GM10266 (cell line): Measurements from ENCODE around the gene SEMA6B.

Experiments used
- DNase-seq: peaks from one replicate; pipeline ENCODE4 v3.0.0; 2012; ENCODE audit errors: extremely low spot score
- CTCF ChIP-seq: IDR thresholded peaks from 2 replicates; pipeline ENCODE4 v1.5.1; 2012; ENCODE audit warnings: mild to moderate bottlenecking, low read depth; ENCODE audit not compliant: control insufficient read depth, insufficient read depth; ENCODE audit errors: missing control alignments

The SEMA6B gene

GRCh38 chr19:4559569-4559968 lies at the start of gene SEMA6B:
SEMA6B (minus strand) TSS chr19:4559684; CDS start chr19:4558457, 1,227 bp downstream.
- DNase-seq, result no peak
- TF ChIP-seq CTCF, result no peak

GRCh38 chr19:4606921-4607678 lies 47.6 kb upstream of the SEMA6B start:
- no peak for TF ChIP-seq CTCF
- no peak for DNase-seq

GRCh38 chr19:4606181-4606580 lies 46.7 kb upstream of the SEMA6B start:
- no peak for DNase-seq
- no peak for TF ChIP-seq CTCF

- no peak for DNase-seq
- no peak for TF ChIP-seq CTCF
Measured at GRCh38 chr19:4604912-4605311, 45.4 kb upstream of the SEMA6B start.

- TF ChIP-seq CTCF, result no peak
- no peak for DNase-seq
Measured at GRCh38 chr19:4602915-4603314, 43.4 kb upstream of the SEMA6B start.

- no peak for DNase-seq
- TF ChIP-seq CTCF, result no peak
Measured at GRCh38 chr19:4602173-4602788, 42.8 kb upstream of the SEMA6B start.

GRCh38 chr19:4600893-4601292 lies 41.4 kb upstream of the SEMA6B start:
- DNase-seq, result no peak
- TF ChIP-seq CTCF, result no peak
